HFFc6 (cell line): ENCODE measurements around the gene STK38. TPM values are rescaled to one million over a fixed set of nuclear protein-coding genes. Genes with fewer than 3 reads are reported as not detected.

Experiments
- DNase-seq: peaks from one replicate; pipeline ENCODE4 v3.0.0-alpha.2; 2018
- H3K27ac Mint-ChIP-seq: 2 replicates; pipeline ENCODE4 v1.8.0; 2020; ENCODE audit warnings: mild to moderate bottlenecking, mixed read lengths
- H3K27me3 Mint-ChIP-seq: 2 replicates; pipeline ENCODE4 v1.8.0; 2021; ENCODE audit warnings: mild to moderate bottlenecking, moderate library complexity, mixed read lengths; ENCODE audit not compliant: insufficient read depth
- H3K36me3 Mint-ChIP-seq: 2 replicates; pipeline ENCODE4 v1.8.0; 2021; ENCODE audit warnings: low read depth, mixed read lengths
- H3K4me1 Mint-ChIP-seq: 2 replicates; pipeline ENCODE4 v1.8.0; 2020; ENCODE audit warnings: low read depth, mixed read lengths
- H3K4me3 Mint-ChIP-seq: 2 replicates; pipeline ENCODE4 v1.8.0; 2020; ENCODE audit warnings: mild to moderate bottlenecking, moderate library complexity, mixed read lengths
- H3K9me3 Mint-ChIP-seq: 2 replicates; pipeline ENCODE4 v1.8.0; 2020; ENCODE audit warnings: mild to moderate bottlenecking, mixed read lengths
- CTCF ChIP-seq: fragments of 200-600 bp; sonication (generic); IDR thresholded peaks from 2 replicates; pipeline ENCODE4 v1.5.0; 2021; ENCODE audit warnings: antibody characterized with exemption, mild to moderate bottlenecking
- total RNA-seq, 6 experiments: library from RNA; stranded (reverse); fragmentation: NEBNext Ultra II Directional; extraction: Animal tissue kit (Norgen Biotek cat#: 25700); gene quantifications; 2 replicates in 1 of 6; 3 replicates in 5 of 6; pipeline ENCODE4 v1.2.3, GENCODE V29; 2021

STK38 gene
- total RNA-seq, 6 experiments from 2014 or later: 37.4 to 44.9 (median 41.9) TPM

- 0 out of 2 replicates have a peak, but pooled peaks cover 1% of the 10 kb centered on the region for H3K27me3 Mint-ChIP-seq
- no peak overlapping the region for H3K4me3 Mint-ChIP-seq
- no peak overlapping the region for H3K27ac Mint-ChIP-seq
- no peaks in the 10 kb centered on the region for H3K36me3 Mint-ChIP-seq
- no peak for TF ChIP-seq CTCF
- DNase-seq: no peak
- peaks cover 30% of the 10 kb centered on the region for H3K4me1 Mint-ChIP-seq
- H3K9me3 Mint-ChIP-seq: no peaks in the 10 kb centered on the region
Observed at GRCh38 chr6:36560822-36561221, 13.5 kb upstream of the STK38 start.

- Mint-ChIP-seq H3K27me3 (0 out of 2 replicates have a peak, but pooled peaks cover 1% of the 10 kb centered on the region), H3K4me1 (peaks cover 42% of the 10 kb centered on the region), H3K36me3 (no peaks in the 10 kb centered on the region), H3K4me3 (peak overlapping the region; percentile 14; the same call in 1 of the 2 replicates), H3K27ac (no peak overlapping the region), H3K9me3 (no peaks in the 10 kb centered on the region)
- DNase-seq: no peak
- no peak for TF ChIP-seq CTCF
Observed at GRCh38 chr6:36559011-36559793, 11.9 kb upstream of the STK38 start.

GRCh38 chr6:36556281-36556680 is 9.0 kb upstream of the STK38 start:
- H3K9me3 Mint-ChIP-seq: no peaks in the 10 kb centered on the region
- DNase-seq: no peak
- no peak overlapping the region for H3K4me3 Mint-ChIP-seq
- no peak for TF ChIP-seq CTCF
- peaks cover 1% of the 10 kb centered on the region; the same call in 1 of the 2 replicates for H3K27me3 Mint-ChIP-seq
- H3K27ac Mint-ChIP-seq: no peak overlapping the region
- peaks cover 23% of the 10 kb centered on the region for H3K4me1 Mint-ChIP-seq
- no peaks in the 10 kb centered on the region for H3K36me3 Mint-ChIP-seq

GRCh38 chr6:36555750-36556252 is 8.5 kb upstream of the STK38 start:
- TF ChIP-seq CTCF: no peak
- peaks cover 23% of the 10 kb centered on the region for H3K4me1 Mint-ChIP-seq
- no peaks in the 10 kb centered on the region for H3K36me3 Mint-ChIP-seq
- no peaks in the 10 kb centered on the region for H3K9me3 Mint-ChIP-seq
- no peak overlapping the region for H3K4me3 Mint-ChIP-seq
- H3K27me3 Mint-ChIP-seq: peaks cover 1% of the 10 kb centered on the region; the same call in 1 of the 2 replicates
- H3K27ac Mint-ChIP-seq: peak overlapping the region; percentile 40; the same call in 1 of the 2 replicates
- peak; percentile 12 for DNase-seq

- H3K4me3 Mint-ChIP-seq: no peak overlapping the region
- TF ChIP-seq CTCF: no peak
- peaks cover 6% of the 10 kb centered on the region for H3K27me3 Mint-ChIP-seq
- DNase-seq: no peak
- H3K9me3 Mint-ChIP-seq: no peaks in the 10 kb centered on the region
- H3K27ac Mint-ChIP-seq: no peak overlapping the region
- H3K4me1 Mint-ChIP-seq: peaks cover 25% of the 10 kb centered on the region
- no peaks in the 10 kb centered on the region for H3K36me3 Mint-ChIP-seq
Observed at GRCh38 chr6:36550473-36551000, 3.3 kb upstream of the STK38 start.
